ENCODE results near the gene RBFOX2. TPM values are rescaled to one million over a fixed set of nuclear protein-coding genes. Genes with fewer than 3 reads are reported as not detected.

The RBFOX2 gene
- total and polyA plus RNA-seq, 2 of the 13 experiments (the other 11 are each of a cell fraction or from before 2014, with no cell fraction given): 37.3 to 40.4 TPM

- in situ Hi-C loops (cut with HindIII; ENCODE audit: extremely low pct_ligation_motif_present, low pct_unique_long_range_greater_than_20kb): no loop called here
- FAIRE-seq: no peak
Observed at GRCh38 chr22:35894937-35895708, 133.5 kb downstream of the RBFOX2 start.

More at GRCh38 chr22:35894937-35895708, 133.5 kb downstream of the RBFOX2 start:
- no peak overlapping the region for H3K4me2 ChIP-seq (ENCODE audit: low read depth, low read length)
- BruUV-seq (replicated peaks): no TSS peak
- no peak overlapping the region for H3K4me3 ChIP-seq (replicated peaks in 1 of 3; ENCODE audit: insufficient read depth in 1 of 3, low read depth in 2 of 3, low read length in 3 of 3)
- TF ChIP-seq DNMT3B (CRISPR knock-in tag; conservative IDR thresholded peaks at IDR 0.05): no peak
- TF ChIP-seq ZNF609 (CRISPR knock-in tag; IDR thresholded peaks at IDR 0.05; ENCODE audit: borderline replicate concordance): no peak
- no peak for TF ChIP-seq PRDM15 (CRISPR knock-in tag; IDR thresholded peaks at IDR 0.05)
- H3K36me3 ChIP-seq (replicated peaks in 1 of 2; ENCODE audit: control insufficient read depth in 1 of 2, insufficient read depth in 2 of 2, low read length in 2 of 2): no peaks in the 10 kb centered on the region; a peak in 1 of 5 replicates
- ChIA-PET POLR2A (no interaction called here), CTCF (ENCODE audit: low intra/inter-chr PET ratio, low total read pairs) (no interaction called here)
- no peaks in the 10 kb centered on the region for H3K9me3 ChIP-seq (ENCODE audit: low read length)
- H2AFZ ChIP-seq (ENCODE audit: low read length): no peak overlapping the region
- H3K79me2 ChIP-seq (ENCODE audit: insufficient read depth, low read length): peaks cover 8% of the 10 kb centered on the region
- H3K27ac ChIP-seq (ENCODE audit: extremely low read length, insufficient read depth, low read length): no peak overlapping the region
- H3K27me3 ChIP-seq (ENCODE audit: control insufficient read depth in 1 of 2, insufficient read depth in 2 of 2, low read length in 2 of 2): no peaks in the 10 kb centered on the region
- ATAC-seq (no peak), DNase-seq (ENCODE audit: low spot score) (no peak)
- peaks cover 9% of the 10 kb centered on the region; the same call in 1 of the 2 replicates for H3K4me1 ChIP-seq (ENCODE audit: insufficient read depth, low read length)
- H4K20me1 ChIP-seq (ENCODE audit: insufficient read depth, low read length): no peaks in the 10 kb centered on the region; the same call in 1 of the 2 replicates
- 91% methylated on average over 7 of the region's 7 CpGs for WGBS (ENCODE audit: low lambda C conversion rate)
- intact Hi-C loops (cut with micrococcal nuclease; ENCODE audit: unreplicated experiment): no loop called here
- no peak overlapping the region for H3K9ac ChIP-seq (ENCODE audit: insufficient read depth, low read depth, low read length)
